HEK293 (cell line): ENCODE measurements around the gene TSC22D1.

Source experiments
- EGR2 ChIP-seq: fragments of 450-650 bp; formaldehyde crosslinking; IDR thresholded peaks from 2 replicates; pipeline ENCODE4 v1.5.1; 2016; ENCODE audit warnings: low read depth, missing biosample characterization, missing genetic modification characterization
- GLI4 ChIP-seq: fragments of 450-650 bp; formaldehyde crosslinking; IDR thresholded peaks from 2 replicates; pipeline ENCODE4 v1.5.1; 2016; ENCODE audit warnings: missing biosample characterization, missing genetic modification characterization
- IKZF3 ChIP-seq: fragments of 450-650 bp; IDR thresholded peaks from 2 replicates; pipeline ENCODE4 v1.5.0; 2018; ENCODE audit warnings: missing biosample characterization, mild to moderate bottlenecking, missing genetic modification characterization, moderate library complexity
- KLF9 ChIP-seq: fragments of 450-650 bp; formaldehyde crosslinking; IDR thresholded peaks from 2 replicates; pipeline ENCODE4 v1.5.1; 2016; ENCODE audit warnings: missing biosample characterization, missing genetic modification characterization, low read depth
- SP3 ChIP-seq: fragments of 450-650 bp; formaldehyde crosslinking; IDR thresholded peaks from 2 replicates; pipeline ENCODE4 v1.5.1; 2016; ENCODE audit warnings: missing biosample characterization, missing genetic modification characterization
- ZBTB21 ChIP-seq: fragments of 450-650 bp; formaldehyde crosslinking; IDR thresholded peaks from 2 replicates; pipeline ENCODE4 v1.5.1; 2017; ENCODE audit warnings: missing biosample characterization, missing genetic modification characterization
- ZEB2 ChIP-seq: fragments of 450-650 bp; formaldehyde crosslinking; IDR thresholded peaks from 2 replicates; pipeline ENCODE4 v1.5.1; 2016; ENCODE audit warnings: missing biosample characterization, missing genetic modification characterization
- ZIC2 ChIP-seq: fragments of 450-650 bp; formaldehyde crosslinking; IDR thresholded peaks from 2 replicates; pipeline ENCODE4 v1.5.1; 2016; ENCODE audit warnings: missing biosample characterization, missing genetic modification characterization
- ZNF121 ChIP-seq: fragments of 450-650 bp; formaldehyde crosslinking; IDR thresholded peaks from 2 replicates; pipeline ENCODE4 v1.5.1; 2016; ENCODE audit warnings: missing biosample characterization, missing genetic modification characterization
- ZNF184 ChIP-seq: fragments of 450-650 bp; IDR thresholded peaks from 2 replicates; pipeline ENCODE4 v1.5.1; 2018; ENCODE audit warnings: missing biosample characterization, mild to moderate bottlenecking, missing genetic modification characterization
- ZNF23 ChIP-seq: fragments of 450-650 bp; formaldehyde crosslinking; IDR thresholded peaks from 2 replicates; pipeline ENCODE4 v1.5.1; 2016; ENCODE audit warnings: missing biosample characterization, missing genetic modification characterization, borderline replicate concordance
- ZNF350 ChIP-seq: fragments of 450-650 bp; formaldehyde crosslinking; IDR thresholded peaks from 2 replicates; pipeline ENCODE4 v1.5.0; 2017; ENCODE audit warnings: missing biosample characterization, mild to moderate bottlenecking, missing genetic modification characterization
- ZNF514 ChIP-seq: fragments of 450-650 bp; formaldehyde crosslinking; IDR thresholded peaks from 2 replicates; pipeline ENCODE4 v1.5.1; 2016; ENCODE audit warnings: missing biosample characterization, missing genetic modification characterization
- ZNF561 ChIP-seq: fragments of 450-650 bp; IDR thresholded peaks from 2 replicates; pipeline ENCODE4 v1.5.1; 2018; ENCODE audit warnings: missing biosample characterization, missing genetic modification characterization, borderline replicate concordance
- ZNF600 ChIP-seq: fragments of 450-650 bp; formaldehyde crosslinking; IDR thresholded peaks from 2 replicates; pipeline ENCODE4 v1.5.1; 2016; ENCODE audit warnings: missing biosample characterization, missing genetic modification characterization
- ZNF792 ChIP-seq: fragments of 450-650 bp; formaldehyde crosslinking; IDR thresholded peaks from 2 replicates; pipeline ENCODE4 v1.5.1; 2016; ENCODE audit warnings: missing biosample characterization, missing genetic modification characterization
- ZXDB ChIP-seq: fragments of 450-650 bp; formaldehyde crosslinking; IDR thresholded peaks from 2 replicates; pipeline ENCODE4 v1.5.1; 2016; ENCODE audit warnings: missing biosample characterization, missing genetic modification characterization
- TF ChIP-seq, protein P1 (sequence below): fragments of 450-650 bp; formaldehyde crosslinking; IDR thresholded peaks from 2 replicates; pipeline ENCODE4 v1.5.1; 2016; ENCODE audit warnings: missing biosample characterization, missing genetic modification characterization
- TF ChIP-seq, protein P2 (sequence below): fragments of 450-650 bp; formaldehyde crosslinking; optimal IDR thresholded peaks from 2 replicates; pipeline ENCODE3; 2016; ENCODE audit warnings: missing biosample characterization, mild to moderate bottlenecking, missing genetic modification characterization
- TF ChIP-seq, protein P3 (sequence below): fragments of 450-650 bp; formaldehyde crosslinking; IDR thresholded peaks from 2 replicates; pipeline ENCODE4 v1.5.1; 2017; ENCODE audit warnings: missing biosample characterization, missing genetic modification characterization
- TF ChIP-seq, protein P4 (sequence below): fragments of 450-650 bp; formaldehyde crosslinking; IDR thresholded peaks from 2 replicates; pipeline ENCODE4 v1.5.1; 2017; ENCODE audit warnings: missing biosample characterization, missing genetic modification characterization
- TF ChIP-seq, protein P5 (sequence below): fragments of 450-650 bp; formaldehyde crosslinking; IDR thresholded peaks from 2 replicates; pipeline ENCODE4 v1.5.1; 2017; ENCODE audit warnings: missing biosample characterization, missing genetic modification characterization
- TF ChIP-seq, protein P6 (sequence below): fragments of 450-650 bp; IDR thresholded peaks from 2 replicates; pipeline ENCODE4 v1.5.1; 2018; ENCODE audit warnings: missing biosample characterization, mild to moderate bottlenecking, missing genetic modification characterization
- TF ChIP-seq, protein P7 (sequence below): fragments of 450-650 bp; formaldehyde crosslinking; IDR thresholded peaks from 2 replicates; pipeline ENCODE4 v1.5.1; 2016; ENCODE audit warnings: missing biosample characterization, missing genetic modification characterization

Gene TSC22D1

DNA sequence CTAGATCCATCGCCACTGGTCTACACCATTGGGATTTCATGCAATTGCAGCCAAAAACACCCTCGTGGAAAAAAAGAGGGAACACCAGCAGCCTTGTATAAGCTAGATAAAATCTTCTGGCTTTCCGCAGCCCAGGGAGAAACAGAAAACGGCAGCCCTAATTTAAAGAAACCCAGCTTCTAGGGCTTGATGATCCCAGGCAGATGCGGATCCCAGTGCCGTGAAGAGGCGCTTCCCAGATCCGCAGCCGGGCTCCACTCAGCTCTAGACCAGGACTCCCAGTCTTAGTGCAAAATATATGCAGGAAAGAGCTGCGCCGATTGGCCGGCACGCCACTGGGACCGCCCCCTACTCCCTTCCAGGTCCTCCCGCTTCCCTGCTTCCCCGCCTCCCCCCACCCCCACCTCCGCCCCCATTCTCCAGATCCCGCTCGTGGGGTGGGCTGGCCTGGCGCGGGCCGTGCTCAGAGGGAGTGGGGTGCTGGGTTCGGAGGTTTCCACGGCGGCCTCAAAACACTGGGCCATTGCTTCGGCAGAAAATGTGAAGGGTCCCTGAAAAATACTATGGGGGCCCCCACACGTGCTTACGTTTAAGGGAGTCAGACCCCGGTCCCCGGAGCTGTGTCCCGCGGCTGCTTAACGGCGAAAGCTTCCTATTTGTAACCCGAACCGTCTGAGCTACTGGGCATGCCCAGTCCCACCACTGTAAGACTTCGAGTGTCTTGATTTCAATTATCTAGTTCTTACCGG, 139.4 kb downstream of the TSC22D1 start (continued):
- TF ChIP-seq, protein P1, sequence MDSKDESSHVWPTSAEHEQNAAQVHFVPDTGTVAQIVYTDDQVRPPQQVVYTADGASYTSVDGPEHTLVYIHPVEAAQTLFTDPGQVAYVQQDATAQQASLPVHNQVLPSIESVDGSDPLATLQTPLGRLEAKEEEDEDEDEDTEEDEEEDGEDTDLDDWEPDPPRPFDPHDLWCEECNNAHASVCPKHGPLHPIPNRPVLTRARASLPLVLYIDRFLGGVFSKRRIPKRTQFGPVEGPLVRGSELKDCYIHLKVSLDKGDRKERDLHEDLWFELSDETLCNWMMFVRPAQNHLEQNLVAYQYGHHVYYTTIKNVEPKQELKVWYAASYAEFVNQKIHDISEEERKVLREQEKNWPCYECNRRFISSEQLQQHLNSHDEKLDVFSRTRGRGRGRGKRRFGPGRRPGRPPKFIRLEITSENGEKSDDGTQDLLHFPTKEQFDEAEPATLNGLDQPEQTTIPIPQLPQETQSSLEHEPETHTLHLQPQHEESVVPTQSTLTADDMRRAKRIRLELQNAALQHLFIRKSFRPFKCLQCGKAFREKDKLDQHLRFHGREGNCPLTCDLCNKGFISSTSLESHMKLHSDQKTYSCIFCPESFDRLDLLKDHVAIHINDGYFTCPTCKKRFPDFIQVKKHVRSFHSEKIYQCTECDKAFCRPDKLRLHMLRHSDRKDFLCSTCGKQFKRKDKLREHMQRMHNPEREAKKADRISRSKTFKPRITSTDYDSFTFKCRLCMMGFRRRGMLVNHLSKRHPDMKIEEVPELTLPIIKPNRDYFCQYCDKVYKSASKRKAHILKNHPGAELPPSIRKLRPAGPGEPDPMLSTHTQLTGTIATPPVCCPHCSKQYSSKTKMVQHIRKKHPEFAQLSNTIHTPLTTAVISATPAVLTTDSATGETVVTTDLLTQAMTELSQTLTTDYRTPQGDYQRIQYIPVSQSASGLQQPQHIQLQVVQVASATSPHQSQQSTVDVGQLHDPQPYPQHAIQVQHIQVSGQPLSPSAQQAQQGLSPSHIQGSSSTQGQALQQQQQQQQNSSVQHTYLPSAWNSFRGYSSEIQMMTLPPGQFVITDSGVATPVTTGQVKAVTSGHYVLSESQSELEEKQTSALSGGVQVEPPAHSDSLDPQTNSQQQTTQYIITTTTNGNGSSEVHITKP, result peak; percentile 51; the same call in 1 of the 2 replicates
- TF ChIP-seq, protein P2, sequence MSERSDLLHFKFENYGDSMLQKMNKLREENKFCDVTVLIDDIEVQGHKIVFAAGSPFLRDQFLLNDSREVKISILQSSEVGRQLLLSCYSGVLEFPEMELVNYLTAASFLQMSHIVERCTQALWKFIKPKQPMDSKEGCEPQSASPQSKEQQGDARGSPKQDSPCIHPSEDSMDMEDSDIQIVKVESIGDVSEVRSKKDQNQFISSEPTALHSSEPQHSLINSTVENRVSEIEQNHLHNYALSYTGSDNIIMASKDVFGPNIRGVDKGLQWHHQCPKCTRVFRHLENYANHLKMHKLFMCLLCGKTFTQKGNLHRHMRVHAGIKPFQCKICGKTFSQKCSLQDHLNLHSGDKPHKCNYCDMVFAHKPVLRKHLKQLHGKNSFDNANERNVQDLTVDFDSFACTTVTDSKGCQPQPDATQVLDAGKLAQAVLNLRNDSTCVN (tag by site-specific recombination), result peak; percentile 33
- TF ChIP-seq KLF9, result peak; percentile 38; the same call in 1 of the 2 replicates
- TF ChIP-seq, protein P3, sequence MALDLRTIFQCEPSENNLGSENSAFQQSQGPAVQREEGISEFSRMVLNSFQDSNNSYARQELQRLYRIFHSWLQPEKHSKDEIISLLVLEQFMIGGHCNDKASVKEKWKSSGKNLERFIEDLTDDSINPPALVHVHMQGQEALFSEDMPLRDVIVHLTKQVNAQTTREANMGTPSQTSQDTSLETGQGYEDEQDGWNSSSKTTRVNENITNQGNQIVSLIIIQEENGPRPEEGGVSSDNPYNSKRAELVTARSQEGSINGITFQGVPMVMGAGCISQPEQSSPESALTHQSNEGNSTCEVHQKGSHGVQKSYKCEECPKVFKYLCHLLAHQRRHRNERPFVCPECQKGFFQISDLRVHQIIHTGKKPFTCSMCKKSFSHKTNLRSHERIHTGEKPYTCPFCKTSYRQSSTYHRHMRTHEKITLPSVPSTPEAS (tag by site-specific recombination), result no peak
- peak; percentile 58; the same call in 1 of the 2 replicates for TF ChIP-seq ZEB2
- no peak for TF ChIP-seq GLI4 (tag by site-specific recombination)
- no peak for TF ChIP-seq ZNF184 (tag by site-specific recombination)
- TF ChIP-seq ZNF514 (tag by site-specific recombination), result no peak
- no peak for TF ChIP-seq ZNF350 (tag by site-specific recombination)
- TF ChIP-seq EGR2 (tag by site-specific recombination), result peak; percentile 29; the same call in 1 of the 2 replicates
- peak; percentile 40; the same call in 1 of the 2 replicates for TF ChIP-seq ZNF561
- 0 out of 2 replicates have a peak, but pooled peaks have one; percentile 22 for TF ChIP-seq ZIC2 (tag by site-specific recombination)
- TF ChIP-seq, protein P4, sequence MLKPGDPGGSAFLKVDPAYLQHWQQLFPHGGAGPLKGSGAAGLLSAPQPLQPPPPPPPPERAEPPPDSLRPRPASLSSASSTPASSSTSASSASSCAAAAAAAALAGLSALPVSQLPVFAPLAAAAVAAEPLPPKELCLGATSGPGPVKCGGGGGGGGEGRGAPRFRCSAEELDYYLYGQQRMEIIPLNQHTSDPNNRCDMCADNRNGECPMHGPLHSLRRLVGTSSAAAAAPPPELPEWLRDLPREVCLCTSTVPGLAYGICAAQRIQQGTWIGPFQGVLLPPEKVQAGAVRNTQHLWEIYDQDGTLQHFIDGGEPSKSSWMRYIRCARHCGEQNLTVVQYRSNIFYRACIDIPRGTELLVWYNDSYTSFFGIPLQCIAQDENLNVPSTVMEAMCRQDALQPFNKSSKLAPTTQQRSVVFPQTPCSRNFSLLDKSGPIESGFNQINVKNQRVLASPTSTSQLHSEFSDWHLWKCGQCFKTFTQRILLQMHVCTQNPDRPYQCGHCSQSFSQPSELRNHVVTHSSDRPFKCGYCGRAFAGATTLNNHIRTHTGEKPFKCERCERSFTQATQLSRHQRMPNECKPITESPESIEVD, result no peak; the same call in 1 of the 2 replicates
- no peak for TF ChIP-seq ZNF792 (tag by site-specific recombination)
- TF ChIP-seq ZBTB21 (tag by site-specific recombination), result no peak
- TF ChIP-seq, protein P5, sequence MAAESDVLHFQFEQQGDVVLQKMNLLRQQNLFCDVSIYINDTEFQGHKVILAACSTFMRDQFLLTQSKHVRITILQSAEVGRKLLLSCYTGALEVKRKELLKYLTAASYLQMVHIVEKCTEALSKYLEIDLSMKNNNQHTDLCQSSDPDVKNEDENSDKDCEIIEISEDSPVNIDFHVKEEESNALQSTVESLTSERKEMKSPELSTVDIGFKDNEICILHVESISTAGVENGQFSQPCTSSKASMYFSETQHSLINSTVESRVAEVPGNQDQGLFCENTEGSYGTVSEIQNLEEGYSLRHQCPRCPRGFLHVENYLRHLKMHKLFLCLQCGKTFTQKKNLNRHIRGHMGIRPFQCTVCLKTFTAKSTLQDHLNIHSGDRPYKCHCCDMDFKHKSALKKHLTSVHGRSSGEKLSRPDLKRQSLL (tag by site-specific recombination), result peak; percentile 76; the same call in 1 of the 2 replicates
- TF ChIP-seq SP3 (tag by site-specific recombination), result peak; percentile 32; the same call in 1 of the 2 replicates
- TF ChIP-seq IKZF3 (tag by site-specific recombination), result peak; percentile 99
- peak; percentile 60; the same call in 1 of the 2 replicates for TF ChIP-seq ZNF600 (tag by site-specific recombination)
- no peak for TF ChIP-seq ZNF121
- TF ChIP-seq, protein P6, sequence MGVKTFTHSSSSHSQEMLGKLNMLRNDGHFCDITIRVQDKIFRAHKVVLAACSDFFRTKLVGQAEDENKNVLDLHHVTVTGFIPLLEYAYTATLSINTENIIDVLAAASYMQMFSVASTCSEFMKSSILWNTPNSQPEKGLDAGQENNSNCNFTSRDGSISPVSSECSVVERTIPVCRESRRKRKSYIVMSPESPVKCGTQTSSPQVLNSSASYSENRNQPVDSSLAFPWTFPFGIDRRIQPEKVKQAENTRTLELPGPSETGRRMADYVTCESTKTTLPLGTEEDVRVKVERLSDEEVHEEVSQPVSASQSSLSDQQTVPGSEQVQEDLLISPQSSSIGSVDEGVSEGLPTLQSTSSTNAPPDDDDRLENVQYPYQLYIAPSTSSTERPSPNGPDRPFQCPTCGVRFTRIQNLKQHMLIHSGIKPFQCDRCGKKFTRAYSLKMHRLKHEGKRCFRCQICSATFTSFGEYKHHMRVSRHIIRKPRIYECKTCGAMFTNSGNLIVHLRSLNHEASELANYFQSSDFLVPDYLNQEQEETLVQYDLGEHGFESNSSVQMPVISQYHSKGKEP (tag by site-specific recombination), result no peak
- TF ChIP-seq ZXDB (tag by site-specific recombination), result peak; percentile 77; the same call in 1 of the 2 replicates
- TF ChIP-seq, protein P7, sequence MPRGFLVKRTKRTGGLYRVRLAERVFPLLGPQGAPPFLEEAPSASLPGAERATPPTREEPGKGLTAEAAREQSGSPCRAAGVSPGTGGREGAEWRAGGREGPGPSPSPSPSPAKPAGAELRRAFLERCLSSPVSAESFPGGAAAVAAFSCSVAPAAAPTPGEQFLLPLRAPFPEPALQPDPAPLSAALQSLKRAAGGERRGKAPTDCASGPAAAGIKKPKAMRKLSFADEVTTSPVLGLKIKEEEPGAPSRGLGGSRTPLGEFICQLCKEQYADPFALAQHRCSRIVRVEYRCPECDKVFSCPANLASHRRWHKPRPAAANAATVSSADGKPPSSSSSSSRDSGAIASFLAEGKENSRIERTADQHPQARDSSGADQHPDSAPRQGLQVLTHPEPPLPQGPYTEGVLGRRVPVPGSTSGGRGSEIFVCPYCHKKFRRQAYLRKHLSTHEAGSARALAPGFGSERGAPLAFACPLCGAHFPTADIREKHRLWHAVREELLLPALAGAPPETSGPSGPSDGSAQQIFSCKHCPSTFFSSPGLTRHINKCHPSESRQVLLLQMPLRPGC (tag by site-specific recombination), result no peak
- TF ChIP-seq ZNF23 (tag by site-specific recombination), result no peak
